Panc1 (cell line): ENCODE data around the gene NME4.

Experiments used
- CTCF ChIP-seq: fragments of 450-650 bp; IDR thresholded peaks from 2 replicates; pipeline ENCODE4 v1.5.1; 2017; ENCODE audit warnings: mild to moderate bottlenecking
- POLR2AphosphoS5 ChIP-seq: IDR thresholded peaks from 2 replicates; pipeline ENCODE4 v1.6.1; 2012; ENCODE audit warnings: mild to moderate bottlenecking, low read depth, low read length, moderate library complexity
- REST ChIP-seq, 2 experiments: IDR thresholded peaks; 2 replicates each; pipeline ENCODE4 v1.6.1; 2011 to 2012; ENCODE audit warnings: low read depth in 2 of 2, control low read depth in 1 of 2, low read length in 1 of 2, mild to moderate bottlenecking in 1 of 2, moderate library complexity in 1 of 2; ENCODE audit not compliant: insufficient read depth in 1 of 2
- SIN3A ChIP-seq: IDR thresholded peaks from 2 replicates; pipeline ENCODE4 v1.6.1; 2012; ENCODE audit warnings: low read depth, mild to moderate bottlenecking, low read length, moderate library complexity, borderline replicate concordance; ENCODE audit not compliant: insufficient read depth

- no peak for TF ChIP-seq CTCF
- TF ChIP-seq POLR2AphosphoS5: no peak
- TF ChIP-seq REST (IDR thresholded peaks at IDR 0.05; ENCODE audit: insufficient read depth in 1 of 2, low read depth in 2 of 2, low read length in 1 of 2): no peak
- no peak for TF ChIP-seq SIN3A
Measured at GRCh38 chr16:426906-427249, 29.9 kb downstream of the NME4 start.
